ENCODE results near the gene ADGRG6. TPM values are rescaled to one million over a fixed set of nuclear protein-coding genes. Genes with fewer than 3 reads are reported as not detected.

Gene ADGRG6
- total and polyA plus RNA-seq, 10 of the 15 experiments (the other 5 are each of a cell fraction or from before 2014, with no cell fraction given), result 0.01 to 0.24 (median 0.13) TPM; not detected in 7

DNA sequence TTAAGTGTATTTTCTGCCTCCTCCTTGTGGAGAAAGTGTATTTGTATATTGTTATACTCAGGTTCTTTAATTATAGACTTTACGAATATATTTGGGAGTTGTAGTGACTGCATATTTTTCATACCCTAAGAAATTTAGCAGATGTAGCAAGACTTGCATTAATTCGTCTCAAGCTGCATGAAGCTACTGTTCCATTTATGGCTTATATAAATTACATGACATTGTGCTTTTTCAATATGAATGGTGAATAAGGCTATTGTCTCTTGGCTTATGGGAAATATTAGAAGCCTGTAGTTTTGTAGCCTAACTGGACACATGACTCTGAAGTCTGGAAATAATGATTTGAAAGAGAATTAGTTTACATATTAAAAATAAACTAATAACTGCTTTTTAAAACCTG, 2.4 kb downstream of the ADGRG6 start:
- H3K27ac ChIP-seq (ENCODE audit: control insufficient read depth, insufficient read depth), result no peak overlapping the region
- H3K4me2 ChIP-seq (ENCODE audit: control insufficient read depth, insufficient read depth), result no peak overlapping the region
- in situ Hi-C loops (cut with MboI) (no loop called here), intact Hi-C loops (cut with micrococcal nuclease; ENCODE audit: unreplicated experiment) (no loop called here)
- H3K9ac ChIP-seq (ENCODE audit: control insufficient read depth, insufficient read depth, low read length), result no peak overlapping the region
- H3K9me3 ChIP-seq (replicated peaks; ENCODE audit: control insufficient read depth, insufficient read depth, low read length), result no peaks in the 10 kb centered on the region
- H3K4me3 ChIP-seq, result no peak overlapping the region
- no peaks in the 10 kb centered on the region for H4K20me1 ChIP-seq (ENCODE audit: control insufficient read depth, insufficient read depth)
- WGBS (ENCODE audit: insufficient coverage, insufficient replicate concordance, low lambda C conversion rate, missing lambda C conversion rate), result 13% methylated on average over 2 of the region's 2 CpGs
- DNase-seq (ENCODE audit: low read depth, low spot score), result no peak
- BruUV-seq (replicated peaks), result no TSS peak
- CTCF ChIA-PET, result no interaction called here
- TF ChIP-seq ZNF622 (IDR thresholded peaks at IDR 0.05) (no peak), STAT1 (conservative IDR thresholded peaks at IDR 0.05) (no peak), RELA (IDR thresholded peaks at IDR 0.05; ENCODE audit: borderline replicate concordance, partially characterized antibody) (no peak), SRF (IDR thresholded peaks at IDR 0.05; ENCODE audit: low read depth in 2 of 2, low read length in 2 of 2) (no peak), SMAD5 (IDR thresholded peaks at IDR 0.05; ENCODE audit: low read depth) (no peak), CHD1 (IDR thresholded peaks at IDR 0.05; ENCODE audit: low read depth, low read length) (no peak), TCF3 (IDR thresholded peaks at IDR 0.05; ENCODE audit: borderline replicate concordance, insufficient read depth, low read depth, low read length) (no peak), ATF7 (IDR thresholded peaks at IDR 0.05; ENCODE audit: low read depth) (no peak)
- no peaks in the 10 kb centered on the region for H3K4me1 ChIP-seq (ENCODE audit: control insufficient read depth, insufficient read depth, low read length)
- no peak for FAIRE-seq
- no peak for ATAC-seq
- H3K36me3 ChIP-seq (ENCODE audit: control insufficient read depth in 2 of 2, insufficient read depth in 2 of 2, low read length in 1 of 2), result no peaks in the 10 kb centered on the region
- peaks cover 2 to 10% of the 10 kb centered on the region in 2 experiments; a peak in 3 of 4 replicates for H3K27me3 ChIP-seq (replicated peaks in 1 of 2; ENCODE audit: control insufficient read depth in 2 of 2, insufficient read depth in 2 of 2, low read length in 1 of 2)
- H2AFZ ChIP-seq (ENCODE audit: control insufficient read depth, low read depth, low read length), result no peak overlapping the region
- SMC1A ChIA-PET (ENCODE audit: uncharacterized antibody, unreplicated experiment), result interaction anchor here (0.6 kb wide), 1 partner anchor 82 kb away, joined by 3 read pairs; no protein-coding TSS in a partner anchor
- RAD21 ChIA-PET (ENCODE audit: unreplicated experiment), result no interaction called here
- no peaks in the 10 kb centered on the region for H3K79me2 ChIP-seq (ENCODE audit: control insufficient read depth, insufficient read depth, low read length)
- POLR2A ChIA-PET, result no interaction called here

DNA sequence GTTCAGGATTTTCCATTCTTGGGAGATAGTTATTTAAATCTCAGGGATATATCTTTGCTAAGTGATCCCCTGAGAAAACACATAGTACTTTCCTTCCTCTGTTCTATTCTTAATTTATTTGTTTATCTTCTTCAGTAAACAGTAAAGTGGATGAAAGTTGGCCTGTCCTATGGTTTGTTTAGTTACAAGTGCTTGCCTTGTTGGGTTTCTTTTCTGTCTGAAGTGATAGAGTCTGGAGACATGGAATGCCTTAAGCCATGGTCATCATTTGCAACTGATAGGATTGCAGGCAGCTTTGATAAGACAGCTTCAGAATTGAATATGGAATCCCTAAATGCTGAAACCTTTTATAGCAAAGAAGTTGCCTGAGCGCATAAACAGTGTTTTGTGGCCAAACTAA, 4.9 kb downstream of the ADGRG6 start:
- H3K4me3 ChIP-seq, result no peak overlapping the region
- no peak overlapping the region for H3K27ac ChIP-seq (ENCODE audit: control insufficient read depth, insufficient read depth)
- CTCF ChIA-PET, result no interaction called here
- H3K79me2 ChIP-seq (ENCODE audit: control insufficient read depth, insufficient read depth, low read length), result no peaks in the 10 kb centered on the region
- in situ Hi-C loops (cut with MboI) (no loop called here), intact Hi-C loops (cut with micrococcal nuclease; ENCODE audit: unreplicated experiment) (no loop called here)
- POLR2A ChIA-PET, result no interaction called here
- no peaks in the 10 kb centered on the region for H3K4me1 ChIP-seq (ENCODE audit: control insufficient read depth, insufficient read depth, low read length)
- RAD21 ChIA-PET (ENCODE audit: unreplicated experiment), result no interaction called here
- BruUV-seq (replicated peaks), result no TSS peak
- no peak overlapping the region for H2AFZ ChIP-seq (ENCODE audit: control insufficient read depth, low read depth, low read length)
- TF ChIP-seq SMAD5 (IDR thresholded peaks at IDR 0.05; ENCODE audit: low read depth), result no peak
- no peak for TF ChIP-seq SUZ12 (IDR thresholded peaks at IDR 0.05; ENCODE audit: unreplicated experiment)
- TF ChIP-seq CHD1 (IDR thresholded peaks at IDR 0.05; ENCODE audit: low read depth, low read length), result no peak
- TF ChIP-seq STAT3 (IDR thresholded peaks at IDR 0.05; ENCODE audit: low read depth, low read length), result no peak
- no peak for TF ChIP-seq BRCA1 (IDR thresholded peaks at IDR 0.05; ENCODE audit: low read depth, low read length)
- TF ChIP-seq, protein P1, sequence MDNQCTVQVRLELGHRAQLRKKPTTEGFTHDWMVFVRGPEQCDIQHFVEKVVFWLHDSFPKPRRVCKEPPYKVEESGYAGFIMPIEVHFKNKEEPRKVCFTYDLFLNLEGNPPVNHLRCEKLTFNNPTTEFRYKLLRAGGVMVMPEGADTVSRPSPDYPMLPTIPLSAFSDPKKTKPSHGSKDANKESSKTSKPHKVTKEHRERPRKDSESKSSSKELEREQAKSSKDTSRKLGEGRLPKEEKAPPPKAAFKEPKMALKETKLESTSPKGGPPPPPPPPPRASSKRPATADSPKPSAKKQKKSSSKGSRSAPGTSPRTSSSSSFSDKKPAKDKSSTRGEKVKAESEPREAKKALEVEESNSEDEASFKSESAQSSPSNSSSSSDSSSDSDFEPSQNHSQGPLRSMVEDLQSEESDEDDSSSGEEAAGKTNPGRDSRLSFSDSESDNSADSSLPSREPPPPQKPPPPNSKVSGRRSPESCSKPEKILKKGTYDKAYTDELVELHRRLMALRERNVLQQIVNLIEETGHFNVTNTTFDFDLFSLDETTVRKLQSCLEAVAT (IDR thresholded peaks at IDR 0.05), result no peak
- TF ChIP-seq KAT2A (conservative IDR thresholded peaks at IDR 0.05; ENCODE audit: control insufficient read depth, low read depth, low read length), result no peak
- TF ChIP-seq SREBF1 (IDR thresholded peaks at IDR 0.05; ENCODE audit: low read length), result no peak
- TF ChIP-seq TARDBP (IDR thresholded peaks at IDR 0.05; ENCODE audit: borderline replicate concordance), result no peak
- DNase-seq (ENCODE audit: low read depth, low spot score) (no peak), FAIRE-seq (no peak), ATAC-seq (no peak)
- WGBS (ENCODE audit: insufficient coverage, insufficient replicate concordance, low lambda C conversion rate, missing lambda C conversion rate), result 81% methylated on average over 1 of the region's 1 CpG
- H4K20me1 ChIP-seq (ENCODE audit: control insufficient read depth, insufficient read depth), result no peaks in the 10 kb centered on the region
- no peak overlapping the region for H3K9ac ChIP-seq (ENCODE audit: control insufficient read depth, insufficient read depth, low read length)
- SMC1A ChIA-PET (ENCODE audit: uncharacterized antibody, unreplicated experiment), result no interaction called here
- no peak overlapping the region for H3K4me2 ChIP-seq (ENCODE audit: control insufficient read depth, insufficient read depth)
- H3K27me3 ChIP-seq (replicated peaks in 1 of 2; ENCODE audit: control insufficient read depth in 2 of 2, insufficient read depth in 2 of 2, low read length in 1 of 2), result peaks cover 0 to 6% of the 10 kb centered on the region in 2 experiments; a peak in 2 of 4 replicates
- no peaks in the 10 kb centered on the region for H3K36me3 ChIP-seq (ENCODE audit: control insufficient read depth in 2 of 2, insufficient read depth in 2 of 2, low read length in 1 of 2)
- H3K9me3 ChIP-seq (replicated peaks; ENCODE audit: control insufficient read depth, insufficient read depth, low read length), result no peaks in the 10 kb centered on the region
